IMR-90 (cell line): ENCODE measurements around the gene OR5AK2. TPM values are rescaled to one million over a fixed set of nuclear protein-coding genes. Genes with fewer than 3 reads are reported as not detected.
"Not testable (repeated sequence)": the region's sequence is repeated elsewhere in the genome, so short reads cannot be mapped to it uniquely, and the experiment has no call there.

Experiments
- ATAC-seq: fragments of 200-7000 bp; cut with Tn5 transposase; 2 replicates; pipeline ENCODE4 v1.9.1; 2020; ENCODE audit warnings: low read depth, mild to moderate bottlenecking, moderate library complexity
- BruUV-seq: library from RNA; stranded (reverse); fragments of 400-500 nt; replicated peaks from 2 replicates; lab custom pipeline; 2021; lab: Mats Ljungman, UMichigan
- CTCF ChIA-PET: fragments of 300-600 bp; formaldehyde crosslinking; extraction: SDS; loops from one replicate; lab custom pipeline; 2021; ENCODE audit warnings: antibody characterized with exemption; lab: Yijun Ruan, JAX
- POLR2A ChIA-PET: fragments of 300-600 bp; sonication (Branson Sonifier 250); formaldehyde crosslinking; loops from one replicate; lab custom pipeline; 2022; ENCODE audit warnings: antibody characterized with exemption; ENCODE audit not compliant: unreplicated experiment; lab: Charles Lee
- DNase-seq: peaks from one replicate; pipeline ENCODE4 v3.0.0; 2013
- H2AFZ ChIP-seq: replicated peaks from 2 replicates; pipeline ENCODE3; 2013; ENCODE audit warnings: low read length, mild to moderate bottlenecking; ENCODE audit not compliant: poor library complexity
- H2AK5ac ChIP-seq: 2 replicates; pipeline ENCODE4 v1.6.1; 2013; ENCODE audit warnings: low read depth, low read length, inconsistent platforms
- H2AK9ac ChIP-seq: replicated peaks from 2 replicates; pipeline ENCODE3; 2013; ENCODE audit warnings: mild to moderate bottlenecking, low read depth, low read length, moderate library complexity; ENCODE audit not compliant: poor library complexity
- H2BK120ac ChIP-seq: 2 replicates; pipeline ENCODE4 v1.6.1; 2013; ENCODE audit warnings: low read depth, low read length, inconsistent platforms
- H2BK15ac ChIP-seq: 3 replicates; pipeline ENCODE4 v1.6.1; 2013; ENCODE audit warnings: low read depth, low read length, inconsistent platforms
- H2BK20ac ChIP-seq: 2 replicates; pipeline ENCODE4 v1.6.1; 2013; ENCODE audit warnings: low read depth, mild to moderate bottlenecking, inconsistent platforms, low read length, moderate library complexity
- H2BK5ac ChIP-seq: 2 replicates; pipeline ENCODE4 v1.6.1; 2013; ENCODE audit warnings: mild to moderate bottlenecking, low read depth, low read length, inconsistent platforms; ENCODE audit not compliant: poor library complexity, severe bottlenecking
- H3K14ac ChIP-seq: replicated peaks from 2 replicates; pipeline ENCODE4 v1.6.1; 2013; ENCODE audit warnings: low read depth, low read length, inconsistent platforms
- H3K18ac ChIP-seq: 2 replicates; pipeline ENCODE4 v1.6.1; 2013; ENCODE audit warnings: low read depth, low read length, control low read depth
- H3K23ac ChIP-seq: 2 replicates; pipeline ENCODE4 v1.6.1; 2013; ENCODE audit warnings: low read depth, low read length, inconsistent platforms
- H3K27ac ChIP-seq: 2 replicates; pipeline ENCODE4 v1.5.1; 2013; ENCODE audit warnings: mild to moderate bottlenecking, control low read depth, low read length; ENCODE audit not compliant: insufficient read depth
- H3K27me3 ChIP-seq: 2 replicates; pipeline ENCODE4 v1.6.1; 2013; ENCODE audit warnings: low read length; ENCODE audit not compliant: control insufficient read depth, insufficient read depth
- H3K36me3 ChIP-seq: 2 replicates; pipeline ENCODE4 v1.6.1; 2013; ENCODE audit warnings: low read length, mixed read lengths; ENCODE audit not compliant: control insufficient read depth, insufficient read depth
- H3K4ac ChIP-seq: 2 replicates; pipeline ENCODE4 v1.6.1; 2013; ENCODE audit warnings: low read depth, low read length, inconsistent platforms
- H3K4me1 ChIP-seq: 2 replicates; pipeline ENCODE4 v1.6.1; 2013; ENCODE audit warnings: low read length, mixed read lengths; ENCODE audit not compliant: control insufficient read depth, insufficient read depth
- H3K4me2 ChIP-seq: 2 replicates; pipeline ENCODE4 v1.6.1; 2013; ENCODE audit warnings: low read depth, mild to moderate bottlenecking, control low read depth, low read length, moderate library complexity
- H3K4me3 ChIP-seq: 2 replicates; pipeline ENCODE4 v1.5.1; 2013; ENCODE audit warnings: low read depth, mild to moderate bottlenecking, control low read depth, low read length, moderate library complexity; ENCODE audit not compliant: insufficient read depth
- H3K56ac ChIP-seq: 2 replicates; pipeline ENCODE4 v1.6.1; 2013; ENCODE audit warnings: low read length, inconsistent platforms; ENCODE audit not compliant: insufficient read depth; ENCODE audit errors: extremely low read depth
- H3K79me1 ChIP-seq, 2 experiments: 2 replicates each; pipeline ENCODE4 v1.6.1; 2013; ENCODE audit warnings: low read length in 2 of 2, inconsistent platforms in 1 of 2, low read depth in 1 of 2
- H3K9ac ChIP-seq: 2 replicates; pipeline ENCODE4 v1.6.1; 2013; ENCODE audit warnings: low read depth, low read length, control low read depth
- H3K9me1 ChIP-seq: 2 replicates; pipeline ENCODE4 v1.6.1; 2013; ENCODE audit warnings: low read length, inconsistent platforms; ENCODE audit not compliant: insufficient read depth
- H3K9me3 ChIP-seq: 2 replicates; pipeline ENCODE4 v1.6.1; 2013; ENCODE audit warnings: low read length; ENCODE audit not compliant: control insufficient read depth, insufficient read depth
- H4K20me1 ChIP-seq: 2 replicates; pipeline ENCODE4 v1.6.1; 2013; ENCODE audit warnings: low read length, inconsistent platforms; ENCODE audit not compliant: insufficient read depth
- H4K5ac ChIP-seq: 2 replicates; pipeline ENCODE4 v1.6.1; 2013; ENCODE audit warnings: mild to moderate bottlenecking, low read depth, low read length, control low read depth
- H4K8ac ChIP-seq, 2 experiments: 2 replicates each; pipeline ENCODE4 v1.6.1; 2013; ENCODE audit warnings: low read depth in 2 of 2, low read length in 2 of 2, control low read depth in 1 of 2, inconsistent platforms in 1 of 2
- H4K91ac ChIP-seq: 2 replicates; pipeline ENCODE4 v1.6.1; 2013; ENCODE audit warnings: low read depth, low read length, inconsistent platforms; ENCODE audit not compliant: insufficient read depth
- WGBS, 2 experiments: methylation state at CpG; one replicate each; pipeline versions ENCODE4 v1.1.5 to v1.1.7; 2013; ENCODE audit warnings: missing lambda C conversion rate in 2 of 2; ENCODE audit not compliant: insufficient read length in 1 of 2; ENCODE audit errors: extremely low coverage in 2 of 2; 5-methylcytosine and 5-hydroxymethylcytosine counted together
- dilution Hi-C: fragments of 300-500 bp; cut with HindIII; formaldehyde crosslinking; loops from one replicate; pipeline ENCODE4 v1.14.3; 2018; ENCODE audit warnings: low sequenced_read_pairs; ENCODE audit not compliant: unreplicated experiment
- in situ Hi-C: fragments of 300-500 bp; cut with MboI; formaldehyde crosslinking; loops from 3 replicates; pipeline ENCODE4 v1.14.3; 2019; ENCODE audit warnings: low sequenced_read_pairs, inconsistent platforms, mixed read lengths
- intact Hi-C: fragments of 100-400 bp; cut with micrococcal nuclease; formaldehyde crosslinking; loops from 2 replicates; pipeline ENCODE4 v1.10.0; 2022
- polyA plus RNA-seq, 3 experiments: library from polyadenylated mRNA; depleted of rRNA; stranded (reverse); fragments of >200 nt; gene quantifications; 2 replicates each; pipeline ENCODE4 v1.2.3, GENCODE V29; 2012; ENCODE audit warnings: low replicate concordance in 1 of 3
- total RNA-seq: library from RNA; depleted of rRNA; stranded (reverse); fragments of >200 nt; gene quantifications from 2 replicates; pipeline ENCODE4 v1.2.3, GENCODE V29; 2012

Gene OR5AK2
- total and polyA plus RNA-seq, 2 of the 4 experiments (the other 2 are of a cell fraction) = not detected

DNA sequence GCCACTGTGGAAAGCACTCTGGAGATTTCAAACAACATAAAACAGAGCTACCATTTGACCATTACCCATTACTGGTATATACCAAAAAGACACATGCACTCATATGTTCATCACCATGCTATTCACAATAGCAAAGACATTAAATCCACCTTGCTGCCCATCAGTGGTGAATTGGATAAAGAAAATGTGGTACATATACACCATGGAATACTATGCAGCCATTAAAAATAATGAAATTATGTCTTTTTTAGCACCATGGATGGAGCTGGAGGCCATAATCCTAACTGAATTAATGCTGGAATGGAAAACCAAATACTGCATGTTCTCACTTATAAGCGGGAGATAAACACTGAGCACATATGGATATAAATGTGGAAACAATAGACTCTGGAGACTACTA, 34.8 kb upstream of the OR5AK2 start:
- in situ Hi-C loops, ATAC-seq, H3K18ac ChIP-seq, intact Hi-C loops, H2AK5ac ChIP-seq, dilution Hi-C loops, H4K5ac ChIP-seq, DNase-seq, H2BK120ac ChIP-seq, H3K27ac ChIP-seq, H3K79me1 ChIP-seq, H3K27me3 ChIP-seq, H3K4me3 ChIP-seq, H3K36me3 ChIP-seq, H3K14ac ChIP-seq, H4K20me1 ChIP-seq, H4K91ac ChIP-seq, H2AFZ ChIP-seq, H3K9me3 ChIP-seq, CTCF ChIA-PET, H3K9me1 ChIP-seq, H3K4ac ChIP-seq, H3K56ac ChIP-seq, BruUV-seq, POLR2A ChIA-PET, H2BK20ac ChIP-seq, H3K23ac ChIP-seq, H2BK5ac ChIP-seq, H2AK9ac ChIP-seq, H2BK15ac ChIP-seq, H3K4me1 ChIP-seq, H3K9ac ChIP-seq, H4K8ac ChIP-seq, H3K4me2 ChIP-seq: not testable (repeated sequence)
- no CpG with 5 or more reads among the region's 1 CpG for WGBS, 2 experiments
